Heart right ventricle (tissue), 16 donors: Measurements from ENCODE around the gene KSR1. TPM values are rescaled to one million over a fixed set of nuclear protein-coding genes. Genes with fewer than 3 reads are reported as not detected.
A peak's percentile ranks its signal among the peaks of the same experiment; 100 is the strongest.

Experiments used
- ATAC-seq, 8 donors: fragments of 200-7000 bp; cut with Tn5 transposase; one replicate each; pipeline ENCODE4 v1.9.1; 2020; ENCODE audit warnings: mild to moderate bottlenecking in 8 of 8, moderate library complexity in 8 of 8, moderate number of reproducible peaks in 1 of 8
- DNase-seq, 2 donors: peaks; one replicate each; pipeline ENCODE4 v3.0.0-alpha.2; 2020
- H3K27ac ChIP-seq, 10 donors: fragments of 200-600 bp; sonication (generic) in 2 of 10; one replicate each; pipeline versions ENCODE4 v1.5.0 to v1.8.0; 2020 to 2022; ENCODE audit warnings: mild to moderate bottlenecking in 3 of 10
- H3K27me3 ChIP-seq, 7 donors: fragments of 200-600 bp; one replicate each; pipeline ENCODE4 v1.8.0; 2021 to 2022; ENCODE audit warnings: mild to moderate bottlenecking in 2 of 7
- H3K36me3 ChIP-seq, 9 donors: fragments of 200-600 bp; sonication (generic) in 1 of 9; one replicate each; pipeline versions ENCODE4 v1.5.0 to v1.8.0; 2020 to 2022; ENCODE audit warnings: mild to moderate bottlenecking in 2 of 9
- H3K4me1 ChIP-seq, 9 donors: fragments of 200-600 bp; sonication (generic) in 1 of 9; one replicate each; pipeline versions ENCODE4 v1.5.0 to v1.8.0; 2020 to 2022; ENCODE audit warnings: mild to moderate bottlenecking in 4 of 9
- H3K4me3 ChIP-seq, 10 donors: fragments of 200-600 bp; sonication (generic) in 2 of 10; one replicate each; pipeline versions ENCODE4 v1.5.0 to v1.8.0; 2020 to 2022; ENCODE audit warnings: mild to moderate bottlenecking in 7 of 10, moderate library complexity in 2 of 10
- H3K9me3 ChIP-seq, 11 donors: fragments of 200-600 bp in 10 of 11; sonication (generic) in 2 of 11; one replicate each; pipeline versions ENCODE4 v1.5.0 to v1.8.0; 2013 to 2022; ENCODE audit warnings: mild to moderate bottlenecking in 2 of 11, control low read depth in 1 of 11, moderate library complexity in 1 of 11
- WGBS, 2 donors: extraction: QIAGEN DNeasy Blood & Tissue Kit; methylation state at CpG; one replicate each; pipeline ENCODE4 v1.1.7; 2013; ENCODE audit warnings: inconsistent platforms in 1 of 2; 5-methylcytosine and 5-hydroxymethylcytosine counted together
- intact Hi-C, 10 donors: fragments of 100-400 bp; cut with DNase I; formaldehyde crosslinking; loops; one replicate each; pipeline versions ENCODE4 v1.11.1 to v1.14.2; 2022
- polyA plus RNA-seq, 2 donors: library from polyadenylated mRNA; stranded (reverse); fragments of 200-250 nt; gene quantifications; one replicate each; pipeline ENCODE4 v1.2.3, GENCODE V29; 2013
- total RNA-seq, 10 donors: library from RNA; stranded (reverse); fragmentation: NEBNext Ultra II Directional in 3 of 10; extraction: Animal tissue kit (Norgen Biotek cat#: 25700) in 3 of 10; gene quantifications; one replicate each; pipeline versions ENCODE4 v1.2.1 to v1.2.4, GENCODE V29; 2021 to 2023
- TF ChIP-seq, protein P1 (sequence below), 9 donors: fragments of 200-600 bp; sonication (generic) in 2 of 9; IDR thresholded peaks; one replicate each; pipeline versions ENCODE4 v1.5.0 to v1.8.0; 2021 to 2022; ENCODE audit warnings: antibody characterized with exemption in 9 of 9, mild to moderate bottlenecking in 5 of 9, moderate library complexity in 1 of 9
- donor health status: Arrhythmogenic right ventricular cardiomyopathy.
- donor health status: ischemic (EF 13 %, LVEDD 7.1; RV severe dilation, severe dysfunction).
- donor health status: healthy with polysubstance abuse.
- donor health status: DM: no; HTN: yes; CAD: no.
- donor health status: DM: no; HTN: no; CAD: no.
- donor health status: ischemic (EF 25% LVEDD 6.9; RV normal size, moderate dysfunction).
- donor health status: ischemic (EF 25% LVEDD 5.7; RV mildly dilated, moderate dysfunction).
- donor health status: healthy.
- donor health status: DM: yes; HTN: yes; CAD: no.
- donor health status: Ischemic cardiomyopathy.
- donor health status: ischemic (EF 35%, LVEDD 5.7; RV mildly dilated, moderate dysfunction).
- donor health status: nonischemic (EF 11% LVEDD 7.7; RV severe dilation, severe dysfunction).
- donor health status: DM: yes; HTN: yes; CAD: no.
- donor health status: PGD.
- donor health status: ischemic (EF 29% LVEDD 5.4; RV normal size, mild dysfunction).
- donor health status: nonischemic (EF 23%, LVEDD 6.1; RV moderate dilation, normal function).

The KSR1 gene
- total and polyA plus RNA-seq, 12 donors = 5.6 to 19.6 (median 8.6) TPM

- DNase-seq (peak in 1 of 2 donors; percentile 35), ATAC-seq (peak in 5 of 8 donors; percentile 51 to 78 (median 58))
- H3K27me3 ChIP-seq = no peaks in the 10 kb centered on the region
- 26 to 37% methylated on average over 9 of the region's 9 CpGs for WGBS, 2 donors
- intact Hi-C loops = no loop called here
- peaks cover 0 to 55% (median 10%) of the 10 kb centered on the region in 9 donors for H3K4me1 ChIP-seq
- H3K4me3 ChIP-seq = no peak overlapping the region
- peak overlapping the region in 1 of 10 donors; percentile 16 for H3K27ac ChIP-seq
- TF ChIP-seq, protein P1, sequence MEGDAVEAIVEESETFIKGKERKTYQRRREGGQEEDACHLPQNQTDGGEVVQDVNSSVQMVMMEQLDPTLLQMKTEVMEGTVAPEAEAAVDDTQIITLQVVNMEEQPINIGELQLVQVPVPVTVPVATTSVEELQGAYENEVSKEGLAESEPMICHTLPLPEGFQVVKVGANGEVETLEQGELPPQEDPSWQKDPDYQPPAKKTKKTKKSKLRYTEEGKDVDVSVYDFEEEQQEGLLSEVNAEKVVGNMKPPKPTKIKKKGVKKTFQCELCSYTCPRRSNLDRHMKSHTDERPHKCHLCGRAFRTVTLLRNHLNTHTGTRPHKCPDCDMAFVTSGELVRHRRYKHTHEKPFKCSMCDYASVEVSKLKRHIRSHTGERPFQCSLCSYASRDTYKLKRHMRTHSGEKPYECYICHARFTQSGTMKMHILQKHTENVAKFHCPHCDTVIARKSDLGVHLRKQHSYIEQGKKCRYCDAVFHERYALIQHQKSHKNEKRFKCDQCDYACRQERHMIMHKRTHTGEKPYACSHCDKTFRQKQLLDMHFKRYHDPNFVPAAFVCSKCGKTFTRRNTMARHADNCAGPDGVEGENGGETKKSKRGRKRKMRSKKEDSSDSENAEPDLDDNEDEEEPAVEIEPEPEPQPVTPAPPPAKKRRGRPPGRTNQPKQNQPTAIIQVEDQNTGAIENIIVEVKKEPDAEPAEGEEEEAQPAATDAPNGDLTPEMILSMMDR (IDR thresholded peaks at IDR 0.05) = no peak
- H3K9me3 ChIP-seq = no peaks in the 10 kb centered on the region
- H3K36me3 ChIP-seq = no peaks in the 10 kb centered on the region
Observed at GRCh38 chr17:27526604-27527002, 70.4 kb downstream of the KSR1 start.

- peak overlapping the region in 1 of 10 donors; percentile 76 for H3K27ac ChIP-seq
- TF ChIP-seq, protein P1 (IDR thresholded peaks at IDR 0.05) = no peak
- no peak for DNase-seq
- intact Hi-C loops = no loop called here
- H3K4me1 ChIP-seq = peaks cover 0 to 77% (median 10%) of the 10 kb centered on the region in 9 donors
- H3K9me3 ChIP-seq = no peaks in the 10 kb centered on the region
- no peak overlapping the region for H3K4me3 ChIP-seq
- peak in 2 of 8 donors; percentile 19 to 37 for ATAC-seq
- WGBS, 2 donors = 82 to 84% methylated on average over 7 of the region's 7 CpGs
- H3K27me3 ChIP-seq = no peaks in the 10 kb centered on the region
- H3K36me3 ChIP-seq = no peaks in the 10 kb centered on the region
Observed at GRCh38 chr17:27529230-27529796, 73.1 kb downstream of the KSR1 start.

DNA sequence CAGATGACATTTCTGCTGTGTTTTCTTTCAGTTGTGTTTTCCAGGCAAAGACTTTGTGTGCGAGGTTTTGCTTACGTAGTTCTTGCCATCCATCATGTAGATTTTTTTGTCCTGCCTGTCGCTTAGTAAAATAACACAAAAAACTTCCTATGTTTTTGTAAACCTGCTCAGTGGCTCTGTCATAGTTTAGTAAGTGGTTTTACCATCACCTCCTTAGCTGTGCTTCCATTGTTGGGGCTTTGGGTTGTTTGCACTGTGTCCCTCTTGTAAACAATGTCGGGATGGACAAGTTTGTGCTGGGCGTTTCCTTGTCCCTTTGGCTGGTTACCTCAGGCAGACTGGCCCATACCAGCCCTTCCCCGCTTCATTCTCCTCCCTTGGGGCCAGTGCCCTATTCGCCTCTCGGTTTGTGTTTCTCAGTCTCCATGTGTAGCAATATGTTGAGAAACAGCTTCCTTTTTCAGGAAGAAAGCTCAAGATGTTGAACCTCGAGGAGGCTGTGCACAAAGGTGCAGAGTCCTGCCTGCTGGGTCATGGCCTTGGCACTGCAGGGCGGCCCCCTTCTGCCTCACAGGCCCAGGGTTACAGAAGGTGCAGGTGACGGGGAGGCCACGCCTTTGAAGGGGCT, 74.6 kb downstream of the KSR1 start:
- ATAC-seq = peak in 6 of 8 donors; percentile 28 to 58 (median 40)
- H3K4me3 ChIP-seq = no peak overlapping the region
- peaks cover 2 to 76% (median 15%) of the 10 kb centered on the region in 9 donors for H3K4me1 ChIP-seq
- DNase-seq = no peak
- H3K36me3 ChIP-seq = no peaks in the 10 kb centered on the region
- intact Hi-C loops = no loop called here
- no peaks in the 10 kb centered on the region for H3K9me3 ChIP-seq
- H3K27ac ChIP-seq = peak overlapping the region in 1 of 10 donors; percentile 76
- H3K27me3 ChIP-seq = no peaks in the 10 kb centered on the region
- WGBS, 2 donors = 78 to 87% methylated on average over 12 of the region's 12 CpGs
- TF ChIP-seq, protein P1 (IDR thresholded peaks at IDR 0.05) = no peak

DNA sequence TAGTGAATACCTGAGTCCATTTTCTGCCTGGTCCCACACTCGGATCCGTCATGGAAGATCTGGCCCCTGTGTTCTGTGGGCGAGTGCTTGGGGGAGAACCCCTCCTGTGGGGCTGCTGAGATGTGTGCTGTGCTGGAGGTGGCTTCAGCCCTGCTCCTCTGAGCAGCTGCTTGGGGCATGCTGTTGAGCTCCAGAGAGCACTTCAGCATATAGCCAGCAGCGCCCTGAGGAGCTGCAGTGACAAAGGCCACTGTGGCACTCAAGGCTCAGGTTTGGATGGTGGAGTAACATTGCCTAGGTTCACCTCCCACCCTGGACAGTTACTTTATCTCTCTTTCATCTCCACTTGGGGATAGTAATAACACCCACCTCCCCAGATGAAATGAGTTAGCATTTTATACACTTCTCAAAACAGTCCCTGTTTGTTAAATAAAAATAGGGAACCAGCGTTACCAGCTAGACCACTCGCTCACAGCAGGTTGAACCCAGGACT, 75.3 kb downstream of the KSR1 start:
- intact Hi-C loops = no loop called here
- Histone ChIP-seq H3K9me3 (no peaks in the 10 kb centered on the region), H3K27ac (peak overlapping the region in 1 of 10 donors; percentile 76), H3K27me3 (no peaks in the 10 kb centered on the region), H3K36me3 (no peaks in the 10 kb centered on the region), H3K4me1 (peaks cover 3 to 70% (median 10%) of the 10 kb centered on the region in 9 donors), H3K4me3 (no peak overlapping the region)
- DNase-seq = no peak
- peak in 1 of 8 donors; percentile 5 for ATAC-seq
- TF ChIP-seq, protein P1 (IDR thresholded peaks at IDR 0.05) = no peak
- 96% methylated on average over 6 of the region's 6 CpGs for WGBS, 2 donors
